K562 (cell line): ENCODE data around the gene ESRRG.

Experiments
- EHMT2 ChIP-seq: fragments of 450-650 bp; IDR thresholded peaks from 2 replicates; pipeline ENCODE4 v1.6.1; 2018; ENCODE audit warnings: antibody characterized with exemption
- EWSR1 ChIP-seq: fragments of 450-650 bp; IDR thresholded peaks from 2 replicates; pipeline ENCODE4 v1.6.1; 2018; ENCODE audit warnings: borderline replicate concordance, mild to moderate bottlenecking, low read depth, moderate library complexity; ENCODE audit not compliant: partially characterized antibody
- MEF2A ChIP-seq: IDR thresholded peaks from 2 replicates; pipeline ENCODE4 v1.6.1; 2011; ENCODE audit warnings: low read depth, mild to moderate bottlenecking, low read length, moderate library complexity; ENCODE audit not compliant: control insufficient read depth
- SRF ChIP-seq, 2 experiments: fragments of 250-450, 450-650 bp in 1 of 2; sonication (Bioruptor Pico) in 1 of 2; sonication (generic) in 1 of 2; formaldehyde crosslinking; IDR thresholded peaks; 2 replicates each; pipeline versions ENCODE4 v1.5.0 to v1.5.1; 2020 to 2022; ENCODE audit warnings: mild to moderate bottlenecking in 1 of 2, missing genetic modification reagents in 1 of 2
- TCF7L2 ChIP-seq: fragments of 150-350 bp; IDR thresholded peaks from 2 replicates; pipeline ENCODE4 v1.6.1; 2016; ENCODE audit warnings: low read depth, mild to moderate bottlenecking, low read length, moderate library complexity
- ZNF311 ChIP-seq: fragments of 250-450 bp; sonication (Bioruptor Pico); IDR thresholded peaks from 2 replicates; pipeline ENCODE4 v1.4.0; 2020; ENCODE audit warnings: mild to moderate bottlenecking, moderate library complexity
- ZNF354B ChIP-seq: fragments of 250-450 bp; sonication (Bioruptor Pico); IDR thresholded peaks from 2 replicates; pipeline ENCODE4 v1.4.0; 2020

DNA sequence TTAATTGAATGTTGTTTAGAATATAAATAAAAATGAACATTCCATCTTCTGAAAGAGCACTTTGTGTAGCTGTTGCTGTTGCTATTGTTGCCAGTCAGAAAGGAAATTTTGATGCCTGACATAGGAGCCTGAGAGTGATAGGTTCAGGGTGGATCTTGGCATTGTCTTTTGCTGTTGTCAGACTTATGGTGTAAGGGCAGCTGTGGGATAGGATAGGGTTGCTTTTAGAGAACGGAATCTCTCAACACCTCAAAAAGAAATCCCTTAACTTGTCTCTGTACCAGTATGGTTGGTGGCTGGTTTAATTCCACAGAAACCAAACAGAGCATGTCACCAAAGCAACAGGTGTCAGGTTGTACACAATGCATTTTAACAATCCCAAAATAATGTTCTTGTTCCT, 62.7 kb downstream of the ESRRG start:
- TF ChIP-seq EHMT2, result no peak
- no peak for TF ChIP-seq TCF7L2
- no peak for TF ChIP-seq EWSR1
- no peak for TF ChIP-seq ZNF354B (CRISPR knock-in tag)
- TF ChIP-seq ZNF311, result no peak
- TF ChIP-seq SRF (CRISPR knock-in tag; IDR thresholded peaks at IDR 0.05), result no peak
- no peak for TF ChIP-seq MEF2A
